Epithelial cell of esophagus (primary cell): ENCODE data around the gene PITPNM3.

Source experiments
- DNase-seq: peaks from one replicate; pipeline ENCODE4 v3.0.0; 2010; ENCODE audit warnings: low read depth
- H3K4me3 ChIP-seq: 2 replicates; pipeline ENCODE4 v1.5.1; 2011; ENCODE audit warnings: mild to moderate bottlenecking, low read length, control low read depth
- CTCF ChIP-seq: IDR thresholded peaks from 2 replicates; pipeline ENCODE4 v1.5.1; 2011; ENCODE audit warnings: low read depth, mild to moderate bottlenecking, low read length, control low read depth, inconsistent platforms; ENCODE audit not compliant: insufficient read depth; ENCODE audit errors: missing control alignments

Gene PITPNM3

GRCh38 chr17:6521586-6521985 is 34.8 kb downstream of the PITPNM3 start:
- DNase-seq = no peak
- no peak for TF ChIP-seq CTCF
- no peak overlapping the region for H3K4me3 ChIP-seq

DNA sequence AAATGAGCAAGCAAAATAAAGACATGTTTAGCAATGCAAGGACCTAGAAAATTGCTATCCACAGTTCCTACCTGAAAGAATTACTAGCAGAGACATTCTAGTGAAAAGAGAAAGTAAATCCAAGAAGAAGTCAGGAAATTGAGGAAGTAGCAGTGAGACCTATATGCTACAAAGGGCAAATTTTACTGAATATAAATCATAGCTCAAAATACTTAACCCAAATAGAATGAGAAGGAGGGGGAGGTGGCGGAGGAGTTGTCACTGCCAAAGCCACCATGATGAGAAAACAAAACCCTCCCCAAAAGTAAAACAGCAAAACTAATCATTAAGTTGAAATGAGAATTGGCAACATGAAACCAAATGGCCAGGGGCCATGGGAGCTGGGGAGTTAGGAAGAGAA is 39.3 kb downstream of the PITPNM3 start:
- no peak for DNase-seq
- no peak for TF ChIP-seq CTCF
- no peak overlapping the region for H3K4me3 ChIP-seq

- H3K4me3 ChIP-seq = no peak overlapping the region
- peak; percentile 36 for DNase-seq
- TF ChIP-seq CTCF = no peak
These were observed 42.0 kb downstream of the PITPNM3 start for GRCh38 chr17:6514371-6514770.

GRCh38 chr17:6512552-6512951 is 43.8 kb downstream of the PITPNM3 start:
- no peak for DNase-seq
- H3K4me3 ChIP-seq = no peak overlapping the region

GRCh38 chr17:6510321-6510977 is 45.9 kb downstream of the PITPNM3 start:
- TF ChIP-seq CTCF = no peak
- no peak overlapping the region for H3K4me3 ChIP-seq
- DNase-seq = no peak

More at GRCh38 chr17:6512552-6512951, 43.8 kb downstream of the PITPNM3 start:
- no peak for TF ChIP-seq CTCF

- TF ChIP-seq CTCF = no peak
- no peak overlapping the region for H3K4me3 ChIP-seq
- no peak for DNase-seq
These were observed 46.4 kb downstream of the PITPNM3 start for GRCh38 chr17:6509921-6510320.
